GM12878 (cell line): Measurements from ENCODE around the gene SLC15A3. TPM values are rescaled to one million over a fixed set of nuclear protein-coding genes. Genes with fewer than 3 reads are reported as not detected.

Experiments
- ATAC-seq: fragments of 200-7000 bp; cut with Tn5 transposase; 3 replicates; pipeline ENCODE4 v1.9.1; 2020; ENCODE audit warnings: mild to moderate bottlenecking, moderate library complexity
- BruUV-seq: library from RNA; stranded (reverse); fragments of 400-500 nt; replicated peaks from 2 replicates; lab custom pipeline; 2021; lab: Mats Ljungman, UMichigan
- CTCF ChIA-PET: fragments of 300-600 bp; sonication (Branson Sonifier 250); formaldehyde crosslinking; extraction: SDS; loops from one replicate; lab custom pipeline; 2021; ENCODE audit warnings: inconsistent platforms; lab: Yijun Ruan, JAX
- POLR2A ChIA-PET: fragments of 350-600 bp; formaldehyde crosslinking; extraction: SDS; loops from one replicate; lab custom pipeline; 2021; ENCODE audit warnings: inconsistent platforms; lab: Charles Lee
- RAD21 ChIA-PET: fragments of 300-600 bp; sonication (Branson Sonifier 250); formaldehyde crosslinking; loops from one replicate; lab custom pipeline; 2023; ENCODE audit warnings: antibody characterized with exemption; ENCODE audit not compliant: unreplicated experiment; lab: Charles Lee
- SMC1A ChIA-PET: fragments of 300-600 bp; sonication (Branson Sonifier 250); formaldehyde crosslinking; loops from one replicate; lab custom pipeline; 2023; ENCODE audit not compliant: unreplicated experiment, uncharacterized antibody; lab: Charles Lee
- DNase-seq: peaks from one replicate; pipeline ENCODE4 v3.0.0-alpha.2; 2011; ENCODE audit warnings: low read depth, low spot score
- FAIRE-seq: peaks from 3 replicates; lab custom pipeline; 2011; peaks lifted over from hg19 to GRCh38; lab: Jason Lieb, UNC
- H2AFZ ChIP-seq: 2 replicates; pipeline ENCODE4 v1.6.0; 2011; ENCODE audit warnings: low read depth, low read length, control low read depth; ENCODE audit not compliant: control insufficient read depth
- H3K27ac ChIP-seq: 2 replicates; pipeline ENCODE4 v1.5.1; 2011; ENCODE audit warnings: control low read depth; ENCODE audit not compliant: control insufficient read depth, insufficient read depth
- H3K27me3 ChIP-seq, 2 experiments: replicated peaks in 1 of 2; 2 replicates each; pipeline versions ENCODE4 v1.6.0 to v1.6.1; 2011; ENCODE audit warnings: low read length in 1 of 2; ENCODE audit not compliant: control insufficient read depth in 2 of 2, insufficient read depth in 2 of 2
- H3K36me3 ChIP-seq, 2 experiments: 2 replicates each; pipeline ENCODE4 v1.5.1; 2011; ENCODE audit warnings: low read length in 1 of 2; ENCODE audit not compliant: control insufficient read depth in 2 of 2, insufficient read depth in 2 of 2
- H3K4me1 ChIP-seq: 2 replicates; pipeline ENCODE4 v1.6.1; 2011; ENCODE audit warnings: mild to moderate bottlenecking, low read length, moderate library complexity, mixed read lengths; ENCODE audit not compliant: control insufficient read depth, insufficient read depth
- H3K4me2 ChIP-seq: 2 replicates; pipeline ENCODE4 v1.6.0; 2011; ENCODE audit warnings: control low read depth; ENCODE audit not compliant: control insufficient read depth, insufficient read depth
- H3K4me3 ChIP-seq: fragments of 200-600 bp; sonication (generic); 2 replicates; pipeline ENCODE4 v1.5.1; 2016
- H3K79me2 ChIP-seq: 2 replicates; pipeline ENCODE4 v1.6.0; 2011; ENCODE audit warnings: low read length; ENCODE audit not compliant: control insufficient read depth, insufficient read depth
- H3K9ac ChIP-seq: 2 replicates; pipeline ENCODE4 v1.8.0; 2011; ENCODE audit warnings: low read length, control low read depth, mixed read lengths; ENCODE audit not compliant: control insufficient read depth, insufficient read depth
- H3K9me3 ChIP-seq: replicated peaks from 3 replicates; pipeline ENCODE4 v1.5.1; 2011; ENCODE audit warnings: mild to moderate bottlenecking, low read length; ENCODE audit not compliant: control insufficient read depth, insufficient read depth
- H4K20me1 ChIP-seq: 2 replicates; pipeline ENCODE4 v1.6.0; 2011; ENCODE audit not compliant: control insufficient read depth, insufficient read depth
- BCL11A ChIP-seq: IDR thresholded peaks from 2 replicates; pipeline ENCODE4 v1.6.1; 2011; ENCODE audit warnings: low read depth, low read length
- HDAC2 ChIP-seq: fragments of 200-600 bp; sonication (generic); IDR thresholded peaks from 2 replicates; pipeline ENCODE4 v1.6.1; 2017
- LARP7 ChIP-seq: fragments of 450-650 bp; IDR thresholded peaks from 2 replicates; pipeline ENCODE4 v1.6.1; 2017; ENCODE audit warnings: mild to moderate bottlenecking
- MEF2B ChIP-seq: fragments of 450-650 bp; IDR thresholded peaks from 2 replicates; pipeline ENCODE4 v1.6.1; 2018; ENCODE audit warnings: mild to moderate bottlenecking, moderate library complexity; ENCODE audit not compliant: partially characterized antibody, poor library complexity, severe bottlenecking
- MXI1 ChIP-seq: fragments of 150-350 bp; IDR thresholded peaks from 2 replicates; pipeline ENCODE4 v1.6.1; 2011; ENCODE audit warnings: low read depth, mild to moderate bottlenecking, inconsistent platforms, low read length, improper control_type of control experiment
- MYC ChIP-seq: IDR thresholded peaks from 2 replicates; pipeline ENCODE4 v1.6.1; 2011; ENCODE audit warnings: mild to moderate bottlenecking, low read length, moderate library complexity, inconsistent platforms; ENCODE audit not compliant: insufficient read depth, insufficient replicate concordance, insufficient read length, severe bottlenecking
- NR2C1 ChIP-seq: fragments of 450-650 bp; IDR thresholded peaks from 2 replicates; pipeline ENCODE4 v1.6.1; 2017; ENCODE audit warnings: antibody characterized with exemption, mild to moderate bottlenecking, moderate library complexity
- PML ChIP-seq: IDR thresholded peaks from 2 replicates; pipeline ENCODE4 v1.6.1; 2012; ENCODE audit warnings: low read length, inconsistent platforms
- POLR2A ChIP-seq: IDR thresholded peaks from 2 replicates; pipeline ENCODE4 v1.6.1; 2011; ENCODE audit warnings: low read depth, mild to moderate bottlenecking, low read length
- RCOR1 ChIP-seq: conservative IDR thresholded peaks from 2 replicates; pipeline ENCODE4 v1.6.1; 2012; ENCODE audit warnings: low read depth, low read length, improper control_type of control experiment
- SREBF2 ChIP-seq: IDR thresholded peaks from 2 replicates; pipeline ENCODE4 v1.6.1; 2012; ENCODE audit warnings: mild to moderate bottlenecking, low read length
- STAT1 ChIP-seq: fragments of 450-650 bp; conservative IDR thresholded peaks from 2 replicates; pipeline ENCODE4 v1.6.1; 2014; ENCODE audit warnings: antibody characterized with exemption, mild to moderate bottlenecking
- SUPT20H ChIP-seq: IDR thresholded peaks from 2 replicates; pipeline ENCODE4 v1.6.1; 2011; ENCODE audit warnings: low read depth, mild to moderate bottlenecking, low read length, moderate library complexity, borderline replicate concordance; ENCODE audit not compliant: control insufficient read depth
- TARDBP ChIP-seq: IDR thresholded peaks from 2 replicates; pipeline ENCODE4 v1.6.1; 2016; ENCODE audit warnings: borderline replicate concordance
- ZNF274 ChIP-seq: IDR thresholded peaks from one replicate; pipeline ENCODE4 v1.8.0; 2011; ENCODE audit not compliant: insufficient read length, insufficient read depth
- WGBS: methylation state at CpG from one replicate; pipeline ENCODE4 v1.1.6; 2016; ENCODE audit warnings: low lambda C conversion rate; ENCODE audit not compliant: insufficient replicate concordance, insufficient coverage; ENCODE audit errors: missing lambda C conversion rate; 5-methylcytosine and 5-hydroxymethylcytosine counted together
- in situ Hi-C: fragments of 300-500 bp; cut with MboI; formaldehyde crosslinking; loops from 9 replicates; pipeline ENCODE4 v1.14.3; 2018; ENCODE audit warnings: mixed read lengths
- intact Hi-C: fragments of 100-400 bp; cut with micrococcal nuclease; formaldehyde crosslinking; loops from one replicate; pipeline ENCODE4 v1.14.2; 2022; ENCODE audit not compliant: unreplicated experiment
- polyA plus RNA-seq, 11 experiments: library from polyadenylated mRNA; depleted of rRNA in 4 of 11; unstranded in 6 of 11; stranded (reverse) in 5 of 11; fragments of >200 nt; fragmentation: Nextera tagmentation in 4 of 11; fragmentation: Illumina TruSeq in 1 of 11; extraction: Ambion mirVana in 4 of 11; extraction: Trizol in 1 of 11; gene quantifications; 1 replicate in 1 of 11; 2 replicates in 10 of 11; pipeline versions ENCODE4 v1.2.1 to v1.2.3, GENCODE V29; 2011 to 2016; ENCODE audit warnings: inconsistent platforms in 2 of 11, missing spikeins in 2 of 11, low read depth in 1 of 11
- total RNA-seq, 4 experiments: library from RNA; depleted of rRNA in 3 of 4; stranded (reverse); fragments of >200 nt in 3 of 4; fragmentation: Illumina TruSeq in 1 of 4; extraction: Trizol in 1 of 4; gene quantifications; 2 replicates each; pipeline versions ENCODE4 v1.2.1 to v1.2.3, GENCODE V29; 2013 to 2021
- TF ChIP-seq, protein P1 (sequence below): IDR thresholded peaks from 2 replicates; pipeline ENCODE4 v1.6.1; 2011; ENCODE audit warnings: low read depth, low read length, improper control_type of control experiment, borderline replicate concordance
- TF ChIP-seq, protein P2 (sequence below): IDR thresholded peaks from 2 replicates; pipeline ENCODE4 v1.6.1; 2011; ENCODE audit warnings: borderline replicate concordance, low read depth, mild to moderate bottlenecking, moderate library complexity, mixed read lengths, low read length; ENCODE audit not compliant: insufficient read depth; ENCODE audit errors: extremely low read length
- TF ChIP-seq, protein P3 (sequence below): fragments of 450-650 bp; formaldehyde crosslinking; IDR thresholded peaks from 2 replicates; pipeline ENCODE4 v1.5.0; 2022; ENCODE audit warnings: mild to moderate bottlenecking, missing genetic modification characterization

SLC15A3 gene
- total and polyA plus RNA-seq, 10 of the 15 experiments (the other 5 are each of a cell fraction or from before 2014, with no cell fraction given) = 17.7 to 102 (median 55.8) TPM

DNA sequence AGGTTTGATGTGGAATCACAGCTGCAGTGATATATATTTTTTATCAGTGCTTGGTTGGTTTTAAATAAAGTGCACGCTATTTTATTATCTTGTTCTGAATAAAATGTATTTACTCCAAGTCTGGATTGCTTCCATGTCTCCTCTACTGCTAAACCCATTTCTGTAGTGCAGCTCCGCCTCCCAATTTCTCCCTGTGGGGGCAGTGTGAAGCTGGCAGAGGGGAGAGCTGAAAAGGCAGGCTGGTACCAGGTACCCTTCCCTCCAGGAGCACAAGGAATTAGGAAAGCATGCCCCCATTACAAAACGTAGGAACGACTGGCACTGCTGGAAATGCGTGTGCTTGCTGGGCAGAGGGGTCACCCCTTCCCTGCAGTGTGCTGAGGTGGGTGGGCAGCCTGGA lies 28.6 kb downstream of the SLC15A3 start:
- Histone ChIP-seq H4K20me1 (no peaks in the 10 kb centered on the region), H2AFZ (no peak overlapping the region), H3K4me2 (no peak overlapping the region), H3K4me3 (no peak overlapping the region)
- RAD21 ChIA-PET = interaction anchor here (0.5 to 1.8 kb wide), 6 partner anchors 8 to 745 kb away, joined by 3 to 8 read pairs (median 4); partner anchors contain the start of gene TMEM109
- TF ChIP-seq MXI1 (no peak), MEF2B (no peak), POLR2A (no peak), SUPT20H (no peak), STAT1 (no peak), HDAC2 (no peak), MYC (no peak), BCL11A (no peak), RCOR1 (no peak), SREBF2 (no peak), PML (no peak), NR2C1 (no peak), TARDBP (no peak), LARP7 (no peak), ZNF274 (no peak)
- TF ChIP-seq, protein P1, sequence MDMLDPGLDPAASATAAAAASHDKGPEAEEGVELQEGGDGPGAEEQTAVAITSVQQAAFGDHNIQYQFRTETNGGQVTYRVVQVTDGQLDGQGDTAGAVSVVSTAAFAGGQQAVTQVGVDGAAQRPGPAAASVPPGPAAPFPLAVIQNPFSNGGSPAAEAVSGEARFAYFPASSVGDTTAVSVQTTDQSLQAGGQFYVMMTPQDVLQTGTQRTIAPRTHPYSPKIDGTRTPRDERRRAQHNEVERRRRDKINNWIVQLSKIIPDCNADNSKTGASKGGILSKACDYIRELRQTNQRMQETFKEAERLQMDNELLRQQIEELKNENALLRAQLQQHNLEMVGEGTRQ = no peak
- TF ChIP-seq, protein P2, sequence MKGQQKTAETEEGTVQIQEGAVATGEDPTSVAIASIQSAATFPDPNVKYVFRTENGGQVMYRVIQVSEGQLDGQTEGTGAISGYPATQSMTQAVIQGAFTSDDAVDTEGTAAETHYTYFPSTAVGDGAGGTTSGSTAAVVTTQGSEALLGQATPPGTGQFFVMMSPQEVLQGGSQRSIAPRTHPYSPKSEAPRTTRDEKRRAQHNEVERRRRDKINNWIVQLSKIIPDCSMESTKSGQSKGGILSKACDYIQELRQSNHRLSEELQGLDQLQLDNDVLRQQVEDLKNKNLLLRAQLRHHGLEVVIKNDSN = no peak
- TF ChIP-seq, protein P3, sequence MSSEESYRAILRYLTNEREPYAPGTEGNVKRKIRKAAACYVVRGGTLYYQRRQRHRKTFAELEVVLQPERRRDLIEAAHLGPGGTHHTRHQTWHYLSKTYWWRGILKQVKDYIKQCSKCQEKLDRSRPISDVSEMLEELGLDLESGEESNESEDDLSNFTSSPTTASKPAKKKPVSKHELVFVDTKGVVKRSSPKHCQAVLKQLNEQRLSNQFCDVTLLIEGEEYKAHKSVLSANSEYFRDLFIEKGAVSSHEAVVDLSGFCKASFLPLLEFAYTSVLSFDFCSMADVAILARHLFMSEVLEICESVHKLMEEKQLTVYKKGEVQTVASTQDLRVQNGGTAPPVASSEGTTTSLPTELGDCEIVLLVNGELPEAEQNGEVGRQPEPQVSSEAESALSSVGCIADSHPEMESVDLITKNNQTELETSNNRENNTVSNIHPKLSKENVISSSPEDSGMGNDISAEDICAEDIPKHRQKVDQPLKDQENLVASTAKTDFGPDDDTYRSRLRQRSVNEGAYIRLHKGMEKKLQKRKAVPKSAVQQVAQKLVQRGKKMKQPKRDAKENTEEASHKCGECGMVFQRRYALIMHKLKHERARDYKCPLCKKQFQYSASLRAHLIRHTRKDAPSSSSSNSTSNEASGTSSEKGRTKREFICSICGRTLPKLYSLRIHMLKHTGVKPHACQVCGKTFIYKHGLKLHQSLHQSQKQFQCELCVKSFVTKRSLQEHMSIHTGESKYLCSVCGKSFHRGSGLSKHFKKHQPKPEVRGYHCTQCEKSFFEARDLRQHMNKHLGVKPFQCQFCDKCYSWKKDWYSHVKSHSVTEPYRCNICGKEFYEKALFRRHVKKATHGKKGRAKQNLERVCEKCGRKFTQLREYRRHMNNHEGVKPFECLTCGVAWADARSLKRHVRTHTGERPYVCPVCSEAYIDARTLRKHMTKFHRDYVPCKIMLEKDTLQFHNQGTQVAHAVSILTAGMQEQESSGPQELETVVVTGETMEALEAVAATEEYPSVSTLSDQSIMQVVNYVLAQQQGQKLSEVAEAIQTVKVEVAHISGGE (CRISPR knock-in tag) = no peak
- TF ChIP-seq, all 136 proteins: peak for 0
- peaks cover 7% of the 10 kb centered on the region for H3K79me2 ChIP-seq
- ChIA-PET POLR2A (interaction anchor here (0.8 to 1.7 kb wide), 4 partner anchors 8 to 161 kb away, joined by 3 to 9 read pairs (median 4); partner anchors contain the start of gene TMEM109), CTCF (interaction anchor here (0.6 to 1.5 kb wide), 4 partner anchors 9 to 235 kb away, joined by 3 to 11 read pairs (median 4); partner anchors contain the start of gene TMEM109), SMC1A (interaction anchor here (1.7 to 1.8 kb wide), 2 partner anchors 8 to 10 kb away, joined by 5 to 7 read pairs; partner anchors contain the start of gene TMEM109)
- ATAC-seq (no peak), FAIRE-seq (no peak), DNase-seq (no peak)
- 85% methylated on average over 5 of the region's 5 CpGs for WGBS
- H3K9ac ChIP-seq = no peak overlapping the region
- H3K4me1 ChIP-seq = peaks cover 30% of the 10 kb centered on the region
- H3K27me3 ChIP-seq = no peaks in the 10 kb centered on the region
- H3K27ac ChIP-seq = no peak overlapping the region
- in situ Hi-C loops (no loop called here), intact Hi-C loops (no loop called here)
- no peaks in the 10 kb centered on the region for H3K9me3 ChIP-seq
- no TSS peak for BruUV-seq
- H3K36me3 ChIP-seq = peaks cover 17 to 21% of the 10 kb centered on the region in 2 experiments
